Cardiac muscle cell (in vitro differentiated cells and primary cell): ENCODE measurements around the gene FOXP4. TPM values are rescaled to one million over a fixed set of nuclear protein-coding genes. Genes with fewer than 3 reads are reported as not detected.

Source experiments
- DNase-seq, 2 donors: peaks; one replicate each; pipeline versions ENCODE4 v3.0.0 to v3.0.0-alpha.2; 2010 to 2017; ENCODE audit warnings: low read depth in 1 of 2, low spot score in 1 of 2
- H3K27ac ChIP-seq: fragments of 200-600 bp; sonication (generic); 2 replicates; pipeline ENCODE4 v1.5.1; 2016
- H3K27me3 ChIP-seq: fragments of 200-600 bp; sonication (generic); 2 replicates; pipeline ENCODE4 v1.6.0; 2016; ENCODE audit warnings: control low read depth
- H3K36me3 ChIP-seq: fragments of 200-600 bp; sonication (generic); 2 replicates; pipeline ENCODE4 v1.5.1; 2016; ENCODE audit warnings: control low read depth
- H3K4me1 ChIP-seq: fragments of 200-600 bp; sonication (generic); 2 replicates; pipeline ENCODE4 v1.8.1; 2017; ENCODE audit warnings: low read depth, mild to moderate bottlenecking, mixed run types
- H3K4me3 ChIP-seq: fragments of 200-600 bp; sonication (generic); 2 replicates; pipeline ENCODE4 v1.5.1; 2016; ENCODE audit warnings: mild to moderate bottlenecking
- H3K9me3 ChIP-seq: fragments of 200-600 bp; sonication (generic); 2 replicates; pipeline ENCODE4 v1.5.1; 2017; ENCODE audit warnings: low read depth, mild to moderate bottlenecking, control low read depth
- polyA plus RNA-seq: library from polyadenylated mRNA; unstranded; fragments of >200 nt; fragmentation: Nextera tagmentation; extraction: Ambion mirVana; gene quantifications from 2 replicates; pipeline ENCODE4 v1.2.1, GENCODE V29; 2016
- total RNA-seq: library from RNA; depleted of rRNA; stranded (reverse); fragments of >200 nt; gene quantifications from 2 replicates; pipeline ENCODE4 v1.2.3, GENCODE V29; 2016
- TF ChIP-seq, protein P1 (sequence below): IDR thresholded peaks from 2 replicates; pipeline ENCODE4 v1.5.1; 2012; ENCODE audit warnings: low read depth, mild to moderate bottlenecking, low read length

Gene FOXP4
- total and polyA plus RNA-seq, 2 experiments from 2014 or later: 29.0 to 42.5 TPM

DNA sequence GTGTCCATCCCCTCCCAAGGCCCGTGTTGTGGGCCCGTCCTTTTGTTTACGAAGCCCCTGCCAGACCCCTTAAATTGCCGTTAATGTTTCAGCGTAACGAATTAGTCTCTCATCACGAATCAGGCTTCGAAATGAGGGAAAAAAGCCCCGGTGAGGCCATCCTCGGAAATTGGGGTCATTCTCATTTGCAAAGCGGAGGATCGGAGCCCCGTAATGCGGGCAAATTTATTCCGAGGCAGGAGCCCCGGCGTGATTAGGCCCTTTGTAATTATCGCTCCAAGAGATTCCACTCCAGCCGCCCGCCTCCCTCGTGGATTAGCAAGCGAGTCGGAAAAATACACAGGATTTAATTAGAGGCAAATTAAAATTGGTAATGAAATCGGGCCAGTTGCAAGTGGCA is 47.2 kb downstream of the FOXP4 start:
- no peaks in the 10 kb centered on the region for H3K4me1 ChIP-seq
- H3K4me3 ChIP-seq: no peak overlapping the region
- no peak overlapping the region for H3K27ac ChIP-seq
- no peaks in the 10 kb centered on the region for H3K27me3 ChIP-seq
- H3K36me3 ChIP-seq: peaks cover 6% of the 10 kb centered on the region
- DNase-seq: no peak
- TF ChIP-seq, protein P1, sequence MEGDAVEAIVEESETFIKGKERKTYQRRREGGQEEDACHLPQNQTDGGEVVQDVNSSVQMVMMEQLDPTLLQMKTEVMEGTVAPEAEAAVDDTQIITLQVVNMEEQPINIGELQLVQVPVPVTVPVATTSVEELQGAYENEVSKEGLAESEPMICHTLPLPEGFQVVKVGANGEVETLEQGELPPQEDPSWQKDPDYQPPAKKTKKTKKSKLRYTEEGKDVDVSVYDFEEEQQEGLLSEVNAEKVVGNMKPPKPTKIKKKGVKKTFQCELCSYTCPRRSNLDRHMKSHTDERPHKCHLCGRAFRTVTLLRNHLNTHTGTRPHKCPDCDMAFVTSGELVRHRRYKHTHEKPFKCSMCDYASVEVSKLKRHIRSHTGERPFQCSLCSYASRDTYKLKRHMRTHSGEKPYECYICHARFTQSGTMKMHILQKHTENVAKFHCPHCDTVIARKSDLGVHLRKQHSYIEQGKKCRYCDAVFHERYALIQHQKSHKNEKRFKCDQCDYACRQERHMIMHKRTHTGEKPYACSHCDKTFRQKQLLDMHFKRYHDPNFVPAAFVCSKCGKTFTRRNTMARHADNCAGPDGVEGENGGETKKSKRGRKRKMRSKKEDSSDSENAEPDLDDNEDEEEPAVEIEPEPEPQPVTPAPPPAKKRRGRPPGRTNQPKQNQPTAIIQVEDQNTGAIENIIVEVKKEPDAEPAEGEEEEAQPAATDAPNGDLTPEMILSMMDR: no peak
- H3K9me3 ChIP-seq: no peaks in the 10 kb centered on the region

DNA sequence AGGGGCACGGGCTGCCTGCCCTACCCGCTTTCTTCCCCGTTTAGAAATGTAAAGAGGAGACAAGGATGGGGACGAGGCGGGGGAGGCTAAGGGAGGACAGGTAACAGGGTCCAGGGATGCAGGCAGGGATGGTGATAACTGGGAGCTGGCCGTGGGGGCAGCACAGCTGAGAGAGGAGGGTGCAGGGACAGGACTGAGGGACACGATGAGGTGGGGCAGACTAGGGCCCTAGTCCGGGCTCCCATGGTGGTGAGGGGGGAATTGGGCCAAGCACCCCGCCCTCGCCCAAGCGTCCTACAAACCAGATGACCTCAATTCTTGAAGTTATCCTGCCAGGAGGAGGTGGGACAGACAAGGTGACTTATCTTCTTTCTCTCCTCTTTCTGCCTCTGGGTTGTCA is 47.7 kb downstream of the FOXP4 start:
- DNase-seq: no peak
- TF ChIP-seq, protein P1: no peak
- no peak overlapping the region for H3K27ac ChIP-seq
- H3K36me3 ChIP-seq: peaks cover 6% of the 10 kb centered on the region
- no peaks in the 10 kb centered on the region for H3K9me3 ChIP-seq
- H3K4me3 ChIP-seq: no peak overlapping the region
- no peaks in the 10 kb centered on the region for H3K27me3 ChIP-seq
- no peaks in the 10 kb centered on the region for H3K4me1 ChIP-seq

DNA sequence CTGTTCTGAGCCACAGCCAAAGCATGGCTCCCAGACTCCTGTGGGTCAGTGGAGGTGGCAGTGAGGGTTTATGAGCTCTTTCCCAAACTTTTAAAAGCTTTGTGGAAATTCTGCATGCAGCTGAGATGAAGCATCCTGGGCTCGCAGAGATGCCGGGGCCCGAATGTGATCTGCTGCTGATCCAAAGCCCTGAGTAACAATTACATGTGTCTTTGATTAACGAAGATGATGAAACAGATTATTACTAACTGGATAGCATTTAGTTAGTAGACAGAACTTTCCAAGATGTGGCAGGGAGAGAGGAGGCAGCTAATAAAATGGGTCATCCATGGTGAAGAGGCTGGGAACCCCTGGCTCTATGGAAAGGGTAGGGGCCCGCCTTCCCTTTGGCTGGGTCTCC is 48.1 kb downstream of the FOXP4 start:
- H3K4me1 ChIP-seq: no peaks in the 10 kb centered on the region
- peaks cover 6% of the 10 kb centered on the region for H3K36me3 ChIP-seq
- H3K27ac ChIP-seq: no peak overlapping the region
- no peak for DNase-seq
- TF ChIP-seq, protein P1: no peak
- no peaks in the 10 kb centered on the region for H3K9me3 ChIP-seq
- no peak overlapping the region for H3K4me3 ChIP-seq
- no peaks in the 10 kb centered on the region for H3K27me3 ChIP-seq

DNA sequence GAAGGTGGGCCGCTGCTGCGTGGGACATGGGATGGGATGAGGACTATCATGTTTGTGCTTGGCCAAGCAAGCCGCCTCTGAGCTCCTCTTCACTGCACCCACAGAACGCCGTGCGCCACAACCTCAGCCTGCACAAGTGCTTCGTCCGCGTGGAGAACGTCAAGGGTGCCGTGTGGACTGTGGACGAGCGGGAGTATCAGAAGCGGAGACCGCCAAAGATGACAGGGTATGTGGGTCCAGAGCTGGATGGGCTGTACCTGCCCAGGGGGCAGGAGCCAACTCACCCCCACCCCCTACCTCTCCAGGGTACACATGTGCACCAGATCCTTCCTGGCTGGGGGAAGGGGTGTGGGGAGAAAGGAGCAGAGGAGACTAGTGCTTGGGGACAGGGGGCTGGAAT is 48.6 kb downstream of the FOXP4 start:
- TF ChIP-seq, protein P1: no peak
- Histone ChIP-seq H3K36me3 (peaks cover 6% of the 10 kb centered on the region), H3K4me3 (no peak overlapping the region), H3K27ac (no peak overlapping the region), H3K4me1 (no peaks in the 10 kb centered on the region), H3K27me3 (no peaks in the 10 kb centered on the region), H3K9me3 (no peaks in the 10 kb centered on the region)
- no peak for DNase-seq

DNA sequence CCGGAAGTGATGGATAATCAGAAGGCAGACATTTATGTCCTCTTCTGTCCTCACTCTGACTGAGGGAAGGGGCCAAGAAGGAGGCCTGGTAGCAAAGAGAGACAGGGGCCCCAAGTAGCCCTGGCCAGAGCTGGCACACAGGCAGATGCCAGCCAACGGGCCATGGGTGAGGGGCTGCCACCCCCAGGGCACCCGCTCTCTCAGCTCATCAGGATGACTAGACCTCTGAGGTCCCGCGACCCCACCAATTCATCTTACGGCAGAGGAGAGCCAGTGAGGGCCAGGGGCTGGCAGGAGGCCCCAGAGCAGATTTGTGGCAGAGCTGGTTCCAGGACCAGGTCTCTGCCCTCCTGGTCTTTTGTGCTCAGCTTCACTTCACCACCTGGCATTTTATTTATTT is 49.0 kb downstream of the FOXP4 start:
- DNase-seq: no peak
- Histone ChIP-seq H3K36me3 (peaks cover 4% of the 10 kb centered on the region), H3K27ac (no peak overlapping the region), H3K4me3 (no peak overlapping the region), H3K9me3 (no peaks in the 10 kb centered on the region), H3K4me1 (no peaks in the 10 kb centered on the region), H3K27me3 (no peaks in the 10 kb centered on the region)
- TF ChIP-seq, protein P1: no peak
